H1 (cell line): ENCODE data around the gene MIEN1. TPM values are rescaled to one million over a fixed set of nuclear protein-coding genes. Genes with fewer than 3 reads are reported as not detected.

ENCODE experiments used
- ASH2L ChIP-seq: fragments of 200-600, 300-600 bp; sonication (generic); IDR thresholded peaks from one replicate; pipeline ENCODE4 v1.7.1; 2017; ENCODE audit warnings: low read length
- ATF2 ChIP-seq: IDR thresholded peaks from 2 replicates; pipeline ENCODE4 v1.6.1; 2012; ENCODE audit warnings: low read length, inconsistent platforms
- CBX5 ChIP-seq: fragments of 300-800, 300-1000 bp; sonication (generic); IDR thresholded peaks from 2 replicates; pipeline ENCODE4 v1.7.1; 2016; ENCODE audit warnings: antibody characterized with exemption, low read length, low read depth
- CHD1 ChIP-seq: IDR thresholded peaks from 2 replicates; pipeline ENCODE4 v1.6.1; 2012; ENCODE audit warnings: low read depth, low read length, improper control_type of control experiment
- CHD7 ChIP-seq: fragments of 300-600 bp; sonication (generic); IDR thresholded peaks from 2 replicates; pipeline ENCODE4 v1.7.1; 2012; ENCODE audit warnings: low read length, moderate library complexity, mild to moderate bottlenecking, inconsistent platforms; ENCODE audit not compliant: insufficient replicate concordance
- HDAC6 ChIP-seq: IDR thresholded peaks from one replicate; pipeline ENCODE4 v1.7.1; 2012; ENCODE audit warnings: low read depth, mild to moderate bottlenecking, inconsistent platforms, low read length, moderate library complexity
- SAP30 ChIP-seq: fragments of 300-600 bp; sonication (generic); IDR thresholded peaks from 2 replicates; pipeline ENCODE4 v1.7.1; 2012; ENCODE audit warnings: low read length, moderate library complexity, mild to moderate bottlenecking, inconsistent platforms; ENCODE audit not compliant: insufficient read depth, insufficient replicate concordance
- SIN3A ChIP-seq, 2 experiments: IDR thresholded peaks in 1 of 2; conservative IDR thresholded peaks in 1 of 2; 2 replicates each; pipeline ENCODE4 v1.6.1; 2011 to 2012; ENCODE audit warnings: low read length in 2 of 2, improper control_type of control experiment in 1 of 2, low read depth in 1 of 2, mild to moderate bottlenecking in 1 of 2
- TCF12 ChIP-seq: IDR thresholded peaks from 2 replicates; pipeline ENCODE4 v1.6.1; 2011; ENCODE audit warnings: low read depth, mild to moderate bottlenecking, low read length
- ZNF274 ChIP-seq: IDR thresholded peaks from 2 replicates; pipeline ENCODE4 v1.7.0; 2012; ENCODE audit warnings: low read length, borderline replicate concordance; ENCODE audit errors: extremely low read depth
- polyA plus RNA-seq, 7 experiments: library from polyadenylated mRNA; depleted of rRNA in 3 of 7; stranded (reverse) in 5 of 7; unstranded in 2 of 7; fragments of >200 nt in 5 of 7; fragments of 200-250 nt in 2 of 7; gene quantifications; 1 replicate in 5 of 7; 2 replicates in 1 of 7; 4 replicates in 1 of 7; pipeline versions ENCODE4 v1.2.1 to v1.2.3, GENCODE V29; 2011 to 2013; ENCODE audit warnings: missing spikeins in 2 of 7, mixed read lengths in 2 of 7
- total RNA-seq: library from RNA; stranded (reverse); fragmentation: NEBNext Ultra II Directional; extraction: Animal tissue kit (Norgen Biotek cat#: 25700); gene quantifications from 2 replicates; pipeline ENCODE4 v1.2.1, GENCODE V29; 2021

The MIEN1 gene
- total and polyA plus RNA-seq, 2 of the 8 experiments (the other 6 are each of a cell fraction or from before 2014, with no cell fraction given) = 29.6 to 54.9 TPM

- TF ChIP-seq CHD7 (no peak), ASH2L (no peak), CHD1 (no peak), CBX5 (no peak), SIN3A (conservative IDR thresholded peaks at IDR 0.05 in 1 of 2, IDR thresholded peaks at IDR 0.05 in 1 of 2; ENCODE audit: low read depth in 1 of 2, low read length in 2 of 2) (no peak), TCF12 (no peak), HDAC6 (no peak), ATF2 (no peak), SAP30 (no peak), ZNF274 (no peak)
Observed at GRCh38 chr17:39727556-39727955, 2.8 kb downstream of the MIEN1 start (continued).
